HEK293T (cell line): ENCODE results near the gene UBE2O.

Experiments used
- ARNT ChIP-seq: fragments of 450-650 bp; IDR thresholded peaks from 2 replicates; pipeline ENCODE4 v1.6.1; 2017; ENCODE audit warnings: mild to moderate bottlenecking
- BHLHE40 ChIP-seq: fragments of 450-650 bp; IDR thresholded peaks from 2 replicates; pipeline ENCODE4 v1.6.1; 2016; ENCODE audit warnings: mild to moderate bottlenecking, moderate library complexity, borderline replicate concordance
- CTBP1 ChIP-seq: fragments of 450-650 bp; IDR thresholded peaks from 2 replicates; pipeline ENCODE4 v1.6.1; 2016; ENCODE audit warnings: borderline replicate concordance
- ELF4 ChIP-seq: fragments of 450-650 bp; IDR thresholded peaks from 2 replicates; pipeline ENCODE4 v1.6.1; 2017; ENCODE audit warnings: antibody characterized with exemption
- FOXM1 ChIP-seq: fragments of 450-650 bp; IDR thresholded peaks from 2 replicates; pipeline ENCODE4 v1.6.1; 2017; ENCODE audit warnings: mild to moderate bottlenecking, borderline replicate concordance
- HDGF ChIP-seq: fragments of 450-650 bp; IDR thresholded peaks from 2 replicates; pipeline ENCODE4 v1.6.1; 2017; ENCODE audit warnings: antibody characterized with exemption, borderline replicate concordance
- SP1 ChIP-seq: fragments of 450-650 bp; IDR thresholded peaks from 2 replicates; pipeline ENCODE4 v1.6.1; 2017
- SUZ12 ChIP-seq: fragments of 450-650 bp; IDR thresholded peaks from 2 replicates; pipeline ENCODE4 v1.6.1; 2016; ENCODE audit warnings: mild to moderate bottlenecking
- TF ChIP-seq, protein P1 (sequence below): fragments of 450-650 bp; IDR thresholded peaks from 2 replicates; pipeline ENCODE4 v1.6.1; 2016

DNA sequence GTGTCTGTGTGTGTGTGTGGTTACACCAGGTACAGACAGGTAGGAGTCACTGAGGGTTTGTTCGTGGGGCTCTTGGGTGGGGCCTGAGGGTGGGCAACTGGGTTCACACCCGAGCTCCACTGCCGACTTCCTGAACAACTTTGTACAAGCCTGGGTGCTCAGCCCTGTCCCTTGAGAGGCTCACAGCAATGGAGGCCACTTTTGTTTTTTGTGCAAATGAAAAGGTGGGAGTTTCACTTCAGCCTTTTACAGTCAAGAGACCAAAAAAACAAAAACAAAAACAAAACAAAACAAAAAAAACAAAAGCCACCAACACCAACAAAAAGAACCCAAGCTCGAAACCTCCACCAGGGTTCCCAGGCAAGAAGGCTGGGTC lies 45.9 kb upstream of the UBE2O start:
- no peak for TF ChIP-seq ARNT
- TF ChIP-seq, protein P1, sequence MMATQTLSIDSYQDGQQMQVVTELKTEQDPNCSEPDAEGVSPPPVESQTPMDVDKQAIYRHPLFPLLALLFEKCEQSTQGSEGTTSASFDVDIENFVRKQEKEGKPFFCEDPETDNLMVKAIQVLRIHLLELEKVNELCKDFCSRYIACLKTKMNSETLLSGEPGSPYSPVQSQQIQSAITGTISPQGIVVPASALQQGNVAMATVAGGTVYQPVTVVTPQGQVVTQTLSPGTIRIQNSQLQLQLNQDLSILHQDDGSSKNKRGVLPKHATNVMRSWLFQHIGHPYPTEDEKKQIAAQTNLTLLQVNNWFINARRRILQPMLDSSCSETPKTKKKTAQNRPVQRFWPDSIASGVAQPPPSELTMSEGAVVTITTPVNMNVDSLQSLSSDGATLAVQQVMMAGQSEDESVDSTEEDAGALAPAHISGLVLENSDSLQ, result no peak
- no peak for TF ChIP-seq BHLHE40
- TF ChIP-seq FOXM1, result no peak
- no peak for TF ChIP-seq CTBP1
- TF ChIP-seq SP1, result no peak
- no peak for TF ChIP-seq HDGF
- no peak for TF ChIP-seq SUZ12
- no peak for TF ChIP-seq ELF4
